CD14-positive monocyte (primary cell): ENCODE measurements around the gene SSH3. TPM values are rescaled to one million over a fixed set of nuclear protein-coding genes. Genes with fewer than 3 reads are reported as not detected.

Source experiments
- DNase-seq, 3 donors: peaks; one replicate each; pipeline ENCODE4 v3.0.0-alpha.2; 2011 to 2022
- H2AFZ ChIP-seq: 2 replicates; pipeline ENCODE4 v1.6.0; 2012; ENCODE audit warnings: mild to moderate bottlenecking, low read depth, low read length, inconsistent platforms; ENCODE audit not compliant: insufficient read depth, poor library complexity, severe bottlenecking
- H3K27ac ChIP-seq, 2 donors: 1 replicate in 1 of 2; 2 replicates in 1 of 2; pipeline ENCODE4 v1.5.1; 2012 to 2013; ENCODE audit warnings: low read length in 2 of 2, control low read depth in 1 of 2, inconsistent platforms in 1 of 2, low read depth in 1 of 2, mild to moderate bottlenecking in 1 of 2
- H3K27me3 ChIP-seq, 2 donors: one replicate each; pipeline versions ENCODE4 v1.6.0 to v1.6.1; 2011 to 2013; ENCODE audit warnings: low read length in 2 of 2; ENCODE audit not compliant: control insufficient read depth in 2 of 2, insufficient read depth in 2 of 2
- H3K36me3 ChIP-seq, 2 donors: replicated peaks in 1 of 2; 1 replicate in 1 of 2; 2 replicates in 1 of 2; pipeline versions ENCODE4 v1.5.1 to v1.6.1; 2012 to 2013; ENCODE audit warnings: low read length in 2 of 2, control low read depth in 1 of 2, inconsistent platforms in 1 of 2, mild to moderate bottlenecking in 1 of 2; ENCODE audit not compliant: insufficient read depth in 2 of 2, control insufficient read depth in 1 of 2
- H3K4me1 ChIP-seq, 2 donors: 1 replicate in 1 of 2; 2 replicates in 1 of 2; pipeline versions ENCODE4 v1.5.1 to v1.6.1; 2012 to 2013; ENCODE audit warnings: low read length in 2 of 2, control low read depth in 1 of 2, inconsistent platforms in 1 of 2, mild to moderate bottlenecking in 1 of 2, moderate library complexity in 1 of 2; ENCODE audit not compliant: insufficient read depth in 2 of 2, control insufficient read depth in 1 of 2
- H3K4me2 ChIP-seq: replicated peaks from 2 replicates; pipeline ENCODE3; 2012; ENCODE audit warnings: low read length, moderate library complexity, mild to moderate bottlenecking; ENCODE audit not compliant: poor library complexity, severe bottlenecking; ENCODE audit errors: extremely low read depth
- H3K4me3 ChIP-seq, 3 experiments: fragments of 200-600 bp in 1 of 3; sonication (generic) in 1 of 3; replicated peaks in 1 of 3; 1 replicate in 2 of 3; 2 replicates in 1 of 3; pipeline ENCODE4 v1.5.1; 2011 to 2013; ENCODE audit warnings: low read length in 3 of 3, mild to moderate bottlenecking in 3 of 3, control low read depth in 2 of 3, low read depth in 2 of 3, inconsistent platforms in 1 of 3, moderate library complexity in 1 of 3
- H3K79me2 ChIP-seq: 2 replicates; pipeline ENCODE4 v1.6.0; 2012; ENCODE audit warnings: mild to moderate bottlenecking, control low read depth, inconsistent platforms, low read length, moderate library complexity; ENCODE audit not compliant: insufficient read depth
- H3K9ac ChIP-seq: 2 replicates; pipeline ENCODE4 v1.6.0; 2017; ENCODE audit warnings: low read length, mild to moderate bottlenecking; ENCODE audit not compliant: insufficient read depth, poor library complexity, severe bottlenecking
- H3K9me3 ChIP-seq, 2 donors: replicated peaks in 1 of 2; 1 replicate in 1 of 2; 2 replicates in 1 of 2; pipeline versions ENCODE4 v1.5.1 to v1.6.1; 2012 to 2013; ENCODE audit warnings: low read length in 2 of 2, control low read depth in 1 of 2; ENCODE audit not compliant: control insufficient read depth in 1 of 2, insufficient read depth in 1 of 2
- H4K20me1 ChIP-seq: 2 replicates; pipeline ENCODE4 v1.6.0; 2012; ENCODE audit warnings: mild to moderate bottlenecking, low read length, control low read depth, moderate library complexity; ENCODE audit not compliant: insufficient read depth
- H3K27ac Mint-ChIP-seq, 7 donors: one replicate each; pipeline ENCODE4 v1.8.0; 2020; ENCODE audit warnings: mild to moderate bottlenecking in 7 of 7, mixed read lengths in 7 of 7, moderate library complexity in 6 of 7, inconsistent platforms in 2 of 7
- H3K27me3 Mint-ChIP-seq, 3 donors: one replicate each; pipeline ENCODE4 v1.8.0; 2021 to 2022; ENCODE audit warnings: low read depth in 3 of 3, mild to moderate bottlenecking in 3 of 3, mixed read lengths in 3 of 3, moderate library complexity in 3 of 3, inconsistent platforms in 1 of 3
- H3K36me3 Mint-ChIP-seq, 2 donors: one replicate each; pipeline ENCODE4 v1.8.0; 2020; ENCODE audit warnings: mixed read lengths in 2 of 2, inconsistent platforms in 1 of 2, mild to moderate bottlenecking in 1 of 2
- H3K4me1 Mint-ChIP-seq: one replicate; pipeline ENCODE4 v1.8.0; 2020; ENCODE audit warnings: mild to moderate bottlenecking, mixed read lengths
- H3K4me3 Mint-ChIP-seq, 2 donors: one replicate each; pipeline ENCODE4 v1.8.0; 2020; ENCODE audit warnings: mild to moderate bottlenecking in 2 of 2, mixed read lengths in 2 of 2, moderate library complexity in 1 of 2
- H3K9me3 Mint-ChIP-seq, 7 donors: one replicate each; pipeline ENCODE4 v1.8.0; 2020 to 2022; ENCODE audit warnings: mixed read lengths in 7 of 7, mild to moderate bottlenecking in 6 of 7, moderate library complexity in 6 of 7, inconsistent platforms in 2 of 7
- CTCF ChIP-seq: fragments of 200-600 bp; IDR thresholded peaks from one replicate; pipeline ENCODE4 v1.8.0; 2022; ENCODE audit warnings: antibody characterized with exemption, mild to moderate bottlenecking
- WGBS: methylation state at CpG from one replicate; pipeline ENCODE4 v1.1.5; 2013; ENCODE audit warnings: missing lambda C conversion rate; ENCODE audit not compliant: insufficient coverage; 5-methylcytosine and 5-hydroxymethylcytosine counted together
- intact Hi-C, 2 donors: fragments of 100-400 bp; cut with micrococcal nuclease; formaldehyde crosslinking; loops; one replicate each; pipeline versions ENCODE4 v1.15.0 to v1.15.1; 2023
- polyA plus RNA-seq, 3 donors: library from polyadenylated mRNA; depleted of rRNA in 1 of 3; unstranded in 2 of 3; stranded (reverse) in 1 of 3; fragments of 300-500 nt in 2 of 3; fragments of >200 nt in 1 of 3; fragmentation: Illumina TruSeq in 2 of 3; gene quantifications; 1 replicate in 2 of 3; 2 replicates in 1 of 3; pipeline ENCODE4 v1.2.3, GENCODE V29; 2012 to 2021

The SSH3 gene
- polyA plus RNA-seq, 3 donors = 3.6 to 23.3 (median 5.8) TPM

- intact Hi-C loops = loop anchor here in 1 of 2 donors (1.0 kb wide), 1 partner anchor 11 kb away; the partner anchor contains the start of gene SSH3
- Mint-ChIP-seq H3K36me3 (peaks cover 65 to 84% of the 10 kb centered on the region in 2 donors), H3K9me3 (peaks cover 3 to 15% (median 8%) of the 10 kb centered on the region in 7 donors), H3K27me3 (peaks cover 0 to 1% (median 0%) of the 10 kb centered on the region in 3 donors), H3K27ac (peak overlapping the region; percentile 30 to 87 (median 70)), H3K4me3 (peak overlapping the region in 1 of 2 donors; percentile 16), H3K4me1 (peaks cover 56% of the 10 kb centered on the region)
- Histone ChIP-seq H3K36me3 (peaks cover 74 to 75% of the 10 kb centered on the region in 2 donors), H3K27ac (peak overlapping the region in 1 of 2 donors; percentile 74), H3K9me3 (peaks cover 3 to 6% of the 10 kb centered on the region in 2 donors), H4K20me1 (peaks cover 85% of the 10 kb centered on the region), H2AFZ (no peak overlapping the region), H3K4me1 (peaks cover 49 to 63% of the 10 kb centered on the region in 2 donors), H3K9ac (no peak overlapping the region), H3K4me3 (peak overlapping the region in 1 of 3 experiments; percentile 33), H3K27me3 (no peaks in the 10 kb centered on the region), H3K79me2 (peaks cover 87% of the 10 kb centered on the region), H3K4me2 (peak overlapping the region; percentile 15)
- WGBS = no CpG with 5 or more reads among the region's 3 CpGs
- TF ChIP-seq CTCF = no peak
- DNase-seq = no peak
Observed at GRCh38 chr11:67292671-67293070, 10.7 kb upstream of the SSH3 start.

DNA sequence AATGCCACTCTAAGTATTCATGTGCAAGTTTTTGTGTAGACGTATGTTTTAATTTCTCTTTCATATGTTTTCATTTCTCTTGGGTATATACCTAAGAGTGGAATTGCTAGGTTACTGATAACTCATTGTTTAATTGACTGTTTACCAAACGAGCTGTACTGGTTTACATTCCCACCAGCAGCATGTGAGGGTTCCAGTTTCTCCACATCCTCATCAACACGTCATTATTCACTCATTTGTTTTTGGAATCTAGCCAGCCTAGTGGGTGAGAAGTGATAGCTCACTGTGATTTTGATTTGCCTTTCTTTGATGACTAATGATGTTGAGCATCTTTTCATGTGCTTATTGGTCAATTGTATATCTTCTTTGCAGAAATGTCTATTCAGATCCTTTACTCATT lies 10.2 kb upstream of the SSH3 start:
- Mint-ChIP-seq H3K27ac (peak overlapping the region in 6 of 7 donors; percentile 37 to 87 (median 74)), H3K27me3 (peaks cover 0 to 1% (median 0%) of the 10 kb centered on the region in 3 donors), H3K36me3 (peaks cover 66 to 84% of the 10 kb centered on the region in 2 donors), H3K4me1 (peaks cover 52% of the 10 kb centered on the region), H3K4me3 (no peak overlapping the region), H3K9me3 (peaks cover 3 to 15% (median 8%) of the 10 kb centered on the region in 7 donors)
- Histone ChIP-seq H3K9me3 (peaks cover 3 to 6% of the 10 kb centered on the region in 2 donors), H3K4me2 (peak overlapping the region; percentile 15), H3K79me2 (peaks cover 89% of the 10 kb centered on the region), H3K27ac (peak overlapping the region in 1 of 2 donors; percentile 74), H4K20me1 (peaks cover 89% of the 10 kb centered on the region), H3K4me3 (peak overlapping the region in 1 of 3 experiments; percentile 33), H3K4me1 (peaks cover 45 to 59% of the 10 kb centered on the region in 2 donors), H3K36me3 (peaks cover 78 to 79% of the 10 kb centered on the region in 2 donors), H3K27me3 (no peaks in the 10 kb centered on the region), H3K9ac (no peak overlapping the region), H2AFZ (no peak overlapping the region)
- TF ChIP-seq CTCF = no peak
- intact Hi-C loops = loop anchor here in 1 of 2 donors (1.0 kb wide), 1 partner anchor 10 kb away; the partner anchor contains the start of gene SSH3
- no CpG with 5 or more reads among the region's 3 CpGs for WGBS
- peak; percentile 64 to 83 (median 73) for DNase-seq
